Dedifferentiated amniotic fluid mesenchymal stem cell (primary cell): Measurements from ENCODE around the gene SLC24A2.
"Not testable (repeated sequence)": the region's sequence is repeated elsewhere in the genome, so short reads cannot be mapped to it uniquely, and the experiment has no call there.

Experiments used
- DNase-seq: peaks from one replicate; pipeline ENCODE4 v3.0.0-alpha.2; 2016; ENCODE audit errors: extremely low spot score

SLC24A2 gene

DNA sequence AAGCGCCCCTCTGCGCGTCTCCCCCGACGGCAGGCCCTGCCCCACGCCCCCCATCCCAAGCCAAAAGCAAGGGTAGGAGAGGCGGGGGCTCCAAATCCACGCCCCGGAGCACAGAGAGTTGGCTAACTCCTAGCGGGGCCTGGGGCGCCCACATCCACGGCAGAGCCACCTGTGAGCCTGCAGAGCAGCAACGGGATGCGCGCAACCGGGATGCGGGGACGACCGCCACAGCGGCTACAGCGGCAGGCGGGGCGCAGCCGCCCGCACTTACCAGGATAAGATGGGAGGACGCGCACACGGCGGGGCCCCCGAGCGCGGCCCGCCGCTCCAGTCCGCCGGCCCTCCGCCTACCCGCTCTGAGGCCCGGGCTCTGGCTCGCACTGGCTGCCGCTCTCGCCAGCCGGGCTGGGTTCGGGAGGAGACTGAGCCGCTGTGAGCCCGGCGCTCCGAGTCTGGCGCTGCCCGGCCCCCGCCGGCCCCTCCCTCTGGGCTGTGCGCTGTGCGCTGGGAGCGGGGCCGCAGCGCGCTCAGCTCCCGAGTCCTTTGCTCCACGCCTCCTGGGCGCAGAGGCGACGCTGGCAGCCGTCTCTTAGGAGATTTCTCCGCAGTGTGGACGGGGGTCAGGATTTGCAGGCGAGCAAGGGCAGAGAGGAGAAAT is at the start of gene SLC24A2:
TSS of gene SLC24A2 (minus strand) at position 424 of the 658 bp plus-strand sequence.
- no peak for DNase-seq

DNA sequence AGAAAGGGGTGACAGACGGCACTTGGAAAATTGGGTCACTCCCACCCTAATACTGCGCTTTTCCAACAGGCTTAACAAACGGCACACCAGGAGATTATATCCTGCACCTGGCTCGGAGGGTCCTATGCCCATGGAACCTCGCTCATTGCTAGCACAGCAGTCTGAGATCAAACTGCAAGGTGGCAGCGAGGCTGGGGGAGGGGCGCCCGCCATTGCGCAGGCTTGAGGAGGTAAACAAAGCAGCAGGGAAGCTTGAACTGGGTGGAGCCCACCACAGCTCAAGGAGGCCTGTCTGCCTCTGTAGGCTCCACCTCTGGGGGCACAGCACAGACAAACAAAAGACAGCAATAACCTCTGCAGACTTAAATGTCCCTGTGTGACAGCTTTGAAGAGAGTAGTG is 44.5 kb upstream of the SLC24A2 start:
- DNase-seq: not testable (repeated sequence)

DNA sequence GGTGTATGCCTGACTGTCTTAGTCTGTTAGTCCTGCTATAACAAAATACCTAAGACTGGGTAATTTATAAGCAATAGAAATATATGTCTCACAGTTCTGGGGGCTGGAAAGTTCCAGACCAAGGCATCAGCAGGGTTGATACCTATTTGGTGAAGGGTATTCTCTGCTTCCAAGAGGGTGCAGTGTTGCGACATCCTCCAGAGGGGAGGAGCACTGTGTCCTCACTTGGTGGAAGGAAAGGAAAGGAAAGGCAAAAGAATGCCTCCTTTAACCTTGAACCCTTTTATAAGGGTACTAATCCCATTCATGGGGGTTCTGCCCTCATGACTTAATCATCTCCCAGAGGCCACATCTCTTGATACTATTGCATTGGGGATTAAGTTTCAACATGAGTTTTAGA is 42.0 kb upstream of the SLC24A2 start:
- no peak for DNase-seq

DNA sequence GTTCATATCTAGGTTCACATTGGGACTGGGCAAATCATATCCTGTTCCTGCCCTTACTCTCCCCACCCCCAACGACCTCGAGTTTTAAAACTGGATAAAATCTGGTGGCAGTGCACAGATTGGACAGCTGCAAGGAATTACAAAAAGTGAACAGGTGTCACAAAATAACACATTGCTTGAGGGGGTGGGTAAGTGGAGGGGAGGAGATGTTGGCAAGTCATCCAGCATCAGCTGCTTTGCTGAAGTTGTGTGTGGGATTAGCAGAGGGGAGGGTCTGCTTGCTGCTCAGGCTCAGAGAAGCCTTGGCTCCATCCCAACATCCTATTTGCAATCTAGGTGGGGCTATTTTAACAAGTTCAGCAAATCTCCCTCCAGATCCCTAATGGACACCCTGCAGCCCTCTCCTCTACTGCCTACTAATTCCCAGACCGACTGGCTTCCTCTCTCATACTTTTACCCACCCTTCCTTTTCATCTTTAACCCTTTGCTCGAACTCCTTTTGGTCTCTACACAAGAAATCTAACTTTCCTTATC is 39.8 kb upstream of the SLC24A2 start:
- DNase-seq: no peak

DNA sequence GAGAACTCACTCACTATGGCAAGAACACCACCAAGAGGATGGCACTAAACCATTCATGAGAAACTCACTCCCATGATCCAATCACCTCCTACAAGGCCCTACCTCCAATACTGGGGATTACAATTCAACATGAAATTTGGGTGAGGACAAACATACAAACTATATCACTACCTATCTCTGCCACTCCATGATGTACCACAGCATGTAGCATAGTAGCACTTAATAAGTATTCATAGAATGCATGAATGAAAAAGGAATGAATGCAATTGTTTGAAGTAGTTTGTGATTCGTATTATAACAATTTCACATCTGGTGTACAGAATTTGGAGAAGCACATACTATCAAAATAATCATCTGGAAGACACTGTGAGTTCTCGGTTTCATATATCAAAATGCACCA is 27.9 kb upstream of the SLC24A2 start:
- no peak for DNase-seq

DNA sequence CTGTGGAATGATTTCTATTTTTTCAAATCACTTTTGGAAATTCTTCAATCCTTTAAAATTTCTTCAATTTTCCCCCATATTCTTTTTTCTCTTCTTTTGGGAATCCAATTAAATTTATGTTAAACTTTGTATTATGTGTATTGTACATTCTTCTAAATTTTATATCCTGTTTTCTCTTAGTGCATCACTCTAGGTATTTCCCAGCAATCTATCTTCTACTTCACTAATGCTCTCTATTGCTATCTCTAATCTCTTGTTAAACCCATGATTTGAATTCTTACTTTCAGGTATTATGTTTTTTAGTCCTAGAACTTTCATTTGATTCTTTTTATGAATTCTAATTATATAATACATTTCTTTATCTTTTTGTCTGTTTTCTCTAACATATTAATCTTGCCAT is 23.4 kb upstream of the SLC24A2 start:
- DNase-seq: no peak

GRCh38 chr9:19809422-19810269 is 20.8 kb upstream of the SLC24A2 start:
- no peak for DNase-seq

DNA sequence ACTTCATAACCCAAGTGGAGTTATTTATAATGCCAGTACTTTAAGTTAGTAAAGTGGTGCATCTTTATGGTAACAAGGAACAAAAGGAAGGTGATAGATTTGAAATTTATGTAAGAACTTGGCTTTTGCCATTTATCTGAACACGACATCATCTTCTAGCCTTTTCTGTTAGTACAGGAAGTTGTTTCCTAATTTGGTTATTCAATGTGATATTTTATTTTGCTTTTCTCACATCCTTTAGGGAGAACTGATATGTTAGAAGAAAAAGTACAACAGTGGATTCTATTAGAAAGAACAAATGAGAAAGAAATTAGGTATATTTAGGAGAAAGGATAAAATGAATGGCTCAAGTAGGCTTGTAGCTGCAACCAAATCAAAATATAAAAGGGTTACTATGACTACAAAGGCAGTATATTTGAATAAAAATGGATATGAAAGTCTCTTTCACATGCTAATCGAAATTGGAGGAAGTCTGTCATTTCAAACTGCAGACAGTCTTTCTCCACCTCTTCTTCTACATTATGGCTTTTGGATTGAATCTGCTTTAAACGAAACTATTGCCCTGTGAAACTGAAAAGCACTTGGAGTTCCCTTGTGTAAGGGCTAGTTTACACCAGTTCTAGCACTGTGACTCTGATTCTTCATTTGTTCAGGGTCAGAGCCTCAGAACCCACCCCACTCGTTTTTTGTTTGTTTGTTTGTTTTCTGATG is 18.5 kb upstream of the SLC24A2 start:
- no peak for DNase-seq

GRCh38 chr9:19804431-19804830 is 15.6 kb upstream of the SLC24A2 start:
- no peak for DNase-seq

DNA sequence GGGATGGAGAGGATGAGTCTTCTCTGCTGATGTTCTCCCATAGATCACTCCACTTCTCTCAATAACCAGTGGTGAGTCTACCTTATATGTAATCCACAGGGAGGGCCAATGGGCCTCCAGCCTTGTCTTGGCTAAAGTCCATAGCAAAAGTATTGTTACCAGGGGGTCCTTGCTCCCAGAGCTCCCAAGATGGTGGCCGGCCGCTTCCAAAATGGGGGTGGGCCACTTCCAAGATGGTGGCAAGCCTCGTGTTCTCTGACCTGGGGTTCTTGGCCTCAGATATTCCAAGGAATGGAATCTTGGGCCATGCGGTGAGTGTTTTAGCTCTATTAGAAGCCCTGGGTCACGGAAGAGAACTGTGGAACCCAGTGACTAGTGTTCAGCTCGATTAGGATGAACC is 12.0 kb upstream of the SLC24A2 start:
- DNase-seq: no peak

DNA sequence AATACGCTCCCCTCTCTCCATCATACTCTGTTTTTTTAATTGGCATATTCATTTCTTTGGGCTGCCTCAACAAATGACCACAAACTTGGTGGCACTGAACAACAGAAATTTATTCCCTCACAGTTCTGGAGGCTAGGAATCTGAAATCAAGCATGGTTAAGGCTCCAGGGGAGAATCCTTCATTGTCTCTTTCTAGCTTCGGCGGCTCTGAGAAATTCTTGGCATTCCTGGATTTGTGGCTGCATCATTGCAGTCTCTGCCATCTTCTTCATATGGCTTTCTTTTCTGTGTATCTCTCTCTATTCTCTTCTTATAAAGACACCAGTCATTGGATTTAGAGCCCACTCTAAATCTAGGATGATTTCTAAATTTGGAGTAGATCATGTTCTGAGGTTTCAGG is 10.9 kb upstream of the SLC24A2 start:
- DNase-seq: no peak

- no peak for DNase-seq
These were observed 685 bp downstream of the SLC24A2 start for GRCh38 chr9:19788152-19788551.

- no peak for DNase-seq
These were observed 1.2 kb downstream of the SLC24A2 start for GRCh38 chr9:19787672-19788071.

DNA sequence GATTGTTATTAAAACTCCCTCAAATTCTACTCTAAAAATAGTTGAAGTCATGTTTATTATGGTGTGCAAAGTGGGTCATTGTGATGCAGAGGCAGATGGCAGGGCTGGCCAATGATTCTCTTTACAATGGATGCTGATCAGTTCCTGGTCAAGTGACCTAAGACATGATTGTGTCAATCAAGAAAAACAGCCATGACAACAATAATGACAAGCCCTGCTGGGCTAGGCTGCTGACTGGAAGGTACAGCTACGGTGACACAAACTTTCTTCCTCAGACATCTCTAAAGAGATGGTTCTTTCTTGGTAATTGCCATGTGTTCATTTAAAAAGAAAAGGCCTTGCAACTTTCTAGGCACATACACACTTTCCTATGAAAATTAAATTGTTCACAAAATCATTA is 3.6 kb downstream of the SLC24A2 start:
- no peak for DNase-seq

GRCh38 chr9:19784136-19784535 is 4.7 kb downstream of the SLC24A2 start:
- no peak for DNase-seq

- DNase-seq: no peak
These were observed 5.3 kb downstream of the SLC24A2 start for GRCh38 chr9:19783500-19783899.

DNA sequence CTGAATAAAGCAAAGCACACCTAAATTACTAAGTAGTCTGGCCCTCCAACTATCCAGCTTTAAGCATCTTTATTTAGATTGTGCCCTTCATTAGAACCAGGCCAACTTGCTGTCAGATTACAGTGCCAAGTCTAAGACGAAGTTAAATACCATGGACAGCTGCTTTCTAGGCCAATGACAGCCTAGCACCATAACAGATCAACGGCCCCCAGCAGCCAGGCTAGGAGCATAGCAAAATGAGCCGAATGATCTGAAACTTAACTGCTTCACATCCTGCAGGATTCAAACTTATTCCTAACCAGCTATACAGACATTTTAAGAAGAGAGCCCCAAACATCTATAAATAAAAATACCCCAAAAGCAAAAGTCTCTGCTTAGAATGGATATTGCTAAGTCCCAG is 6.8 kb downstream of the SLC24A2 start:
- no peak for DNase-seq

- no peak for DNase-seq
These were observed 7.6 kb downstream of the SLC24A2 start for GRCh38 chr9:19781240-19781639.

- DNase-seq: no peak
These were observed 17.4 kb downstream of the SLC24A2 start for GRCh38 chr9:19771446-19771845.

GRCh38 chr9:19770973-19771372 is 17.9 kb downstream of the SLC24A2 start:
- DNase-seq: no peak

DNA sequence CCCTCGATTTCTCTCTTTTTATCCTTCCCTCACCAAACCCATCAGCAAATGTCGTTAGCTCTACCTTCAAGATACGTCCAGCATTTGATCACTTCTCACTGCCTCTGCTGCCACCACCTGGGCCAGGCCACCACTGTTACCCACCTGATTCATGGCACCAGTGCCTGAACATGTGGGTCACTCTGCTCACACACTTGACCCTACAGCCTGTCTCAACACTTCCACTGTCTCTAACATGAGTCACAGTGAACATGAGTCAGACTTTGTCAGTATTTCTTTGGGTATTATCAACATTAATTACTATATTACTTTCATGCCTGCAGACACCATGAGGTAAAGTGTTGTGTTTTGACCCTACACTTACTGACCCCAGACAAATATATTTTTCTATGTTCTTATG is 19.6 kb downstream of the SLC24A2 start:
- no peak for DNase-seq

DNA sequence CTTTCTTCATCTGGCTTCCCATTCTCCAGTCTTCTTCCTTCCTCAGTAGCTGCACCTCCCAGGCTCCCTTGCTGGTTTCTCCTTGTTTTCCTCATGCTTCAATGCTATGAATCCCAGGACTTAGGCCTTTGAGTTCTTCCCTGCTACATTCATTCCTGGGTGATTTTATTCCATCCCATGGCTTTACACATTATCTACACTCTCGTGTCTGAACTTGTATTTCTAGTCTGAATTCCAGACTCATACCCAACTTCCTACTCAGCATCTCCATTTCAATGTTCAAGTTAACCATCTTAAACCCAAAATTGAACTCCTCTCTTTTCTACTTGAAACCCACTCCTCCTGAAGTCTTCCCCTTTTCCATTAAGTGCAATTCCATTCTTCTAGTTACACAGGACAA is 20.0 kb downstream of the SLC24A2 start:
- DNase-seq: no peak

- no peak for DNase-seq
These were observed 29.8 kb downstream of the SLC24A2 start for GRCh38 chr9:19759066-19759465.
